GM19193 (cell line): Measurements from ENCODE around the gene STX3.

Experiments used
- POLR2A ChIP-seq: IDR thresholded peaks from 4 replicates; pipeline ENCODE4 v1.6.1; 2011; ENCODE audit not compliant: insufficient read depth, insufficient read length; ENCODE audit errors: extremely low read depth

The STX3 gene

GRCh38 chr11:59801160-59801706 lies 46.1 kb downstream of the STX3 start:
- TF ChIP-seq POLR2A, result no peak

GRCh38 chr11:59801981-59802638 lies 46.9 kb downstream of the STX3 start:
- TF ChIP-seq POLR2A, result no peak

- TF ChIP-seq POLR2A, result no peak
Observed at GRCh38 chr11:59802639-59803176, 47.5 kb downstream of the STX3 start.

- no peak for TF ChIP-seq POLR2A
Observed at GRCh38 chr11:59804061-59804460, 48.9 kb downstream of the STX3 start.

GRCh38 chr11:59807047-59807610 lies 52.0 kb downstream of the STX3 start:
- no peak for TF ChIP-seq POLR2A

- TF ChIP-seq POLR2A, result peak; percentile 87
Observed at GRCh38 chr11:59810189-59810910, 55.2 kb downstream of the STX3 start, which contains the start of gene MRPL16. Gene MRPL16 (minus strand): TSS chr11:59810778. CDS start chr11:59810658, 120 bp downstream.

- TF ChIP-seq POLR2A, result no peak
Observed at GRCh38 chr11:59810911-59811259, 55.7 kb downstream of the STX3 start.

GRCh38 chr11:59812220-59812619 lies 57.0 kb downstream of the STX3 start:
- TF ChIP-seq POLR2A, result no peak

GRCh38 chr11:59813364-59813763 lies 58.2 kb downstream of the STX3 start:
- no peak for TF ChIP-seq POLR2A

- TF ChIP-seq POLR2A, result no peak
Observed at GRCh38 chr11:59814021-59814420, 58.8 kb downstream of the STX3 start.

GRCh38 chr11:59815754-59816153 lies 60.6 kb downstream of the STX3 start:
- no peak for TF ChIP-seq POLR2A

GRCh38 chr11:59818572-59818971 lies 63.4 kb downstream of the STX3 start:
- no peak for TF ChIP-seq POLR2A

- no peak for TF ChIP-seq POLR2A
Observed at GRCh38 chr11:59822989-59823566, 67.9 kb downstream of the STX3 start.

- no peak for TF ChIP-seq POLR2A
Observed at GRCh38 chr11:59829358-59829757, 74.2 kb downstream of the STX3 start.

- TF ChIP-seq POLR2A, result no peak
Observed at GRCh38 chr11:59833602-59834001, 78.4 kb downstream of the STX3 start.
